ENCODE measurements around the gene CHRDL2.
A peak's percentile ranks its signal among the peaks of the same experiment; 100 is the strongest.

CHRDL2 gene

GRCh38 chr11:74749127-74749964, 18.1 kb upstream of the CHRDL2 start:
- peak overlapping the region; percentile 50 to 84 (median 72) for H3K4me3 ChIP-seq
- peak overlapping the region; percentile 84 to 99 (median 97) for H3K27ac ChIP-seq

- peak within 1 kb of the TSS; percentile 84 to 99 (median 97) for H3K27ac ChIP-seq
Observed at GRCh38 chr11:74748211-74749126, 17.2 kb upstream of the CHRDL2 start, which contains the start of gene RNF169. RNF169 (plus strand) TSS chr11:74748849; CDS start chr11:74748881, 32 bp downstream.

GRCh38 chr11:74746868-74747267, 15.6 kb upstream of the CHRDL2 start:
- no peak overlapping the region for H3K4me3 ChIP-seq
- H3K27ac ChIP-seq = no peak overlapping the region

More at GRCh38 chr11:74748211-74749126, 17.2 kb upstream of the CHRDL2 start, which contains the start of gene RNF169:
- peak within 1 kb of the TSS; percentile 50 to 84 (median 72) for H3K4me3 ChIP-seq

GRCh38 chr11:74744277-74744676, 13.1 kb upstream of the CHRDL2 start:
- H3K4me3 ChIP-seq = no peak overlapping the region
- H3K27ac ChIP-seq = no peak overlapping the region

GRCh38 chr11:74743640-74744039, 12.4 kb upstream of the CHRDL2 start:
- Histone ChIP-seq H3K27ac (no peak overlapping the region), H3K4me3 (no peak overlapping the region)

GRCh38 chr11:74742070-74742469, 10.8 kb upstream of the CHRDL2 start:
- Histone ChIP-seq H3K4me3 (no peak overlapping the region), H3K27ac (no peak overlapping the region)

- no peak overlapping the region for H3K27ac ChIP-seq
- no peak overlapping the region for H3K4me3 ChIP-seq
Observed at GRCh38 chr11:74739546-74740270, 8.5 kb upstream of the CHRDL2 start.

GRCh38 chr11:74736031-74736430, 4.8 kb upstream of the CHRDL2 start:
- no peak overlapping the region for H3K27ac ChIP-seq
- no peak overlapping the region for H3K4me3 ChIP-seq

- Histone ChIP-seq H3K4me3 (no peak overlapping the region), H3K27ac (no peak overlapping the region)
Observed at GRCh38 chr11:74735365-74735928, 4.2 kb upstream of the CHRDL2 start.

GRCh38 chr11:74734559-74734925, 3.3 kb upstream of the CHRDL2 start:
- no peak overlapping the region for H3K27ac ChIP-seq
- H3K4me3 ChIP-seq = no peak overlapping the region

- Histone ChIP-seq H3K27ac (no peak overlapping the region), H3K4me3 (no peak overlapping the region)
Observed at GRCh38 chr11:74730571-74731260, 510 bp downstream of the CHRDL2 start.

GRCh38 chr11:74729397-74729796, 1.8 kb downstream of the CHRDL2 start:
- H3K27ac ChIP-seq = no peak overlapping the region
- no peak overlapping the region for H3K4me3 ChIP-seq

GRCh38 chr11:74726547-74727182, 4.6 kb downstream of the CHRDL2 start:
- Histone ChIP-seq H3K27ac (no peak overlapping the region), H3K4me3 (no peak overlapping the region)

GRCh38 chr11:74725701-74726100, 5.5 kb downstream of the CHRDL2 start:
- Histone ChIP-seq H3K27ac (no peak overlapping the region), H3K4me3 (no peak overlapping the region)

GRCh38 chr11:74723511-74723910, 7.7 kb downstream of the CHRDL2 start:
- H3K27ac ChIP-seq = no peak overlapping the region
- no peak overlapping the region for H3K4me3 ChIP-seq

- Histone ChIP-seq H3K4me3 (no peak overlapping the region), H3K27ac (peak overlapping the region in 1 of 21 experiments; percentile 69)
Observed at GRCh38 chr11:74721479-74721835, 9.8 kb downstream of the CHRDL2 start.

- H3K4me3 ChIP-seq = no peak overlapping the region
Observed at GRCh38 chr11:74720596-74721478, 10.4 kb downstream of the CHRDL2 start.

GRCh38 chr11:74719011-74719410, 12.2 kb downstream of the CHRDL2 start:
- Histone ChIP-seq H3K4me3 (no peak overlapping the region), H3K27ac (no peak overlapping the region)

More at GRCh38 chr11:74720596-74721478, 10.4 kb downstream of the CHRDL2 start:
- H3K27ac ChIP-seq = peak overlapping the region in 1 of 21 experiments; percentile 69
